Fibroblast of lung (primary cell): ENCODE results near the gene TMC1.

ENCODE experiments used
- EZH2 ChIP-seq: IDR thresholded peaks from 2 replicates; pipeline ENCODE4 v1.5.1; 2012; ENCODE audit warnings: low read length, control low read depth, mild to moderate bottlenecking; ENCODE audit errors: missing control alignments
- TF ChIP-seq, protein P1 (sequence below), 2 donors: IDR thresholded peaks in 1 of 2; conservative IDR thresholded peaks in 1 of 2; 1 replicate in 1 of 2; 2 replicates in 1 of 2; pipeline ENCODE4 v1.5.1; 2011 to 2012; ENCODE audit warnings: low read length in 2 of 2, control low read depth in 1 of 2, inconsistent platforms in 1 of 2, low read depth in 1 of 2, mild to moderate bottlenecking in 1 of 2

- TF ChIP-seq, protein P1, sequence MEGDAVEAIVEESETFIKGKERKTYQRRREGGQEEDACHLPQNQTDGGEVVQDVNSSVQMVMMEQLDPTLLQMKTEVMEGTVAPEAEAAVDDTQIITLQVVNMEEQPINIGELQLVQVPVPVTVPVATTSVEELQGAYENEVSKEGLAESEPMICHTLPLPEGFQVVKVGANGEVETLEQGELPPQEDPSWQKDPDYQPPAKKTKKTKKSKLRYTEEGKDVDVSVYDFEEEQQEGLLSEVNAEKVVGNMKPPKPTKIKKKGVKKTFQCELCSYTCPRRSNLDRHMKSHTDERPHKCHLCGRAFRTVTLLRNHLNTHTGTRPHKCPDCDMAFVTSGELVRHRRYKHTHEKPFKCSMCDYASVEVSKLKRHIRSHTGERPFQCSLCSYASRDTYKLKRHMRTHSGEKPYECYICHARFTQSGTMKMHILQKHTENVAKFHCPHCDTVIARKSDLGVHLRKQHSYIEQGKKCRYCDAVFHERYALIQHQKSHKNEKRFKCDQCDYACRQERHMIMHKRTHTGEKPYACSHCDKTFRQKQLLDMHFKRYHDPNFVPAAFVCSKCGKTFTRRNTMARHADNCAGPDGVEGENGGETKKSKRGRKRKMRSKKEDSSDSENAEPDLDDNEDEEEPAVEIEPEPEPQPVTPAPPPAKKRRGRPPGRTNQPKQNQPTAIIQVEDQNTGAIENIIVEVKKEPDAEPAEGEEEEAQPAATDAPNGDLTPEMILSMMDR (conservative IDR thresholded peaks at IDR 0.05 in 1 of 2, IDR thresholded peaks at IDR 0.05 in 1 of 2; ENCODE audit: low read depth in 1 of 2, low read length in 2 of 2): no peak
- TF ChIP-seq EZH2: no peak
These were observed 336.9 kb downstream of the TMC1 start for GRCh38 chr9:72858089-72858912.
